MCF 10A (cell line): ENCODE data around the gene RHBG. TPM values are rescaled to one million over a fixed set of nuclear protein-coding genes. Genes with fewer than 3 reads are reported as not detected.
"Not testable (repeated sequence)": the region's sequence is repeated elsewhere in the genome, so short reads cannot be mapped to it uniquely, and the experiment has no call there.

Experiments used
- BruUV-seq: library from RNA; stranded (reverse); fragments of 400-500 nt; replicated peaks from 2 replicates; lab custom pipeline; 2021; lab: Mats Ljungman, UMichigan
- CTCF ChIA-PET: fragments of 300-600 bp; sonication (Branson Sonifier 250); formaldehyde crosslinking; extraction: SDS; loops from one replicate; lab custom pipeline; 2021; ENCODE audit warnings: antibody characterized with exemption, inconsistent platforms; lab: Yijun Ruan, JAX
- POLR2A ChIA-PET: fragments of 300-600, 350-650 bp; sonication (Branson Sonifier 250); formaldehyde crosslinking; extraction: SDS; loops from one replicate; lab custom pipeline; 2020; ENCODE audit warnings: antibody characterized with exemption, inconsistent platforms; lab: Yijun Ruan, JAX
- DNase-seq: peaks from one replicate; pipeline ENCODE4 v3.0.0-alpha.2; 2018; ENCODE audit not compliant: unreplicated experiment
- H3K27ac Mint-ChIP-seq: one replicate; pipeline ENCODE4 v1.8.0; 2022; ENCODE audit warnings: mild to moderate bottlenecking, low read depth, mixed read lengths; ENCODE audit not compliant: unreplicated experiment
- H3K27me3 Mint-ChIP-seq: one replicate; pipeline ENCODE4 v1.8.0; 2022; ENCODE audit warnings: mixed read lengths; ENCODE audit not compliant: insufficient read depth, unreplicated experiment
- H3K36me3 Mint-ChIP-seq: one replicate; pipeline ENCODE4 v1.8.0; 2022; ENCODE audit warnings: mild to moderate bottlenecking, moderate library complexity, mixed read lengths; ENCODE audit not compliant: insufficient read depth, unreplicated experiment
- H3K4me1 Mint-ChIP-seq: one replicate; pipeline ENCODE4 v1.8.0; 2022; ENCODE audit warnings: mixed read lengths; ENCODE audit not compliant: insufficient read depth, unreplicated experiment
- H3K4me3 Mint-ChIP-seq: one replicate; pipeline ENCODE4 v1.8.0; 2022; ENCODE audit warnings: mild to moderate bottlenecking, moderate library complexity, mixed read lengths; ENCODE audit not compliant: unreplicated experiment
- H3K9me3 Mint-ChIP-seq: one replicate; pipeline ENCODE4 v1.8.0; 2022; ENCODE audit warnings: mixed read lengths; ENCODE audit not compliant: unreplicated experiment
- intact Hi-C: fragments of 100-400 bp; cut with micrococcal nuclease; formaldehyde crosslinking; loops from 2 replicates; pipeline ENCODE4 v1.14.1; 2022
- total RNA-seq: library from RNA; stranded (reverse); gene quantifications from 2 replicates; pipeline ENCODE4 v1.2.3, GENCODE V29; 2022
- TF ChIP-seq, protein P1 (sequence below): fragments of 200-600 bp; IDR thresholded peaks from one replicate; pipeline ENCODE4 v1.8.0; 2022; ENCODE audit warnings: antibody characterized with exemption, mild to moderate bottlenecking; ENCODE audit not compliant: unreplicated experiment

RHBG gene
- total RNA-seq, 1 experiment from 2014 or later: not detected

DNA sequence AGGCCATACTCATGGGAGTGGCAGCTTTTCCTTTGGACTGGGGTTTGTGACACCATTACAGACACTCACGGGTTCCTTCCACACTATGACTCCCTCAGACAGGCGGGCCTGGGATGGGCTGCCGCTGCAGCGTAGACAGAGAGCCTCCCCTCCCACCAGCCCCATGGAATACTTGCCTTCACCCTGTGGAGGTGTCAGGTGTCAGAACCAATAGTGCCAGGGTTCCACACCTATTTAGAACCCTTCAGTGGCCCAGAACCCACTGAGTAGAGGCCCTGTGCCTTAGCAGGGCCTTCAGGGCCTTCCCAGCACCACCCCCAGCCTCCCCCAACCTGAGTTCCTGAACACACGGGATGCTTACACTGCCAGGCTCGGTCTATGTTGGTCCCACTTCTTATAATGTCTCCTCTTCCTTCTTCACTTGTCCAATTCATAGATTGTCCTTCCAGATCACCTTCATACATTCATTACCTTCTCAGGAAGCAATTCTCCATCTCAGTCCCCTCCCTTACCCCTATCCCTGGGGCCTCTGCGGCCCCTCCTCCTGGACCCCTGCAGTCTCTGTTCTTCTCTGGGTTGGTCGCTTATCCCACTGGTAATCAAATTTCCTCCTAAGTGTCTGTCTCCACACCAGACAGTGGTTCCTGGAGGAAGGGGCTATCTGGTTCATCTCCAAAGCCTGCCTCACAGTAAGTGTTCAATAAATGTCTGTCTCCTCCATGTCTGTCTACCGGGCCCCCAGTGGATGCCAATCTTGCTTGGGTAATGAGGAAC lies 1.4 kb upstream of the RHBG start:
- BruUV-seq: no TSS peak
- Mint-ChIP-seq H3K36me3 (no peaks in the 10 kb centered on the region), H3K27me3 (peaks cover 32% of the 10 kb centered on the region), H3K4me3 (no peak overlapping the region), H3K9me3 (no peaks in the 10 kb centered on the region), H3K27ac (no peak overlapping the region), H3K4me1 (no peaks in the 10 kb centered on the region)
- intact Hi-C loops: no loop called here
- CTCF ChIA-PET: interaction anchor here (1.1 to 10.3 kb wide), 4 partner anchors 9 to 241 kb away, joined by 5 to 121 read pairs (median 6); no protein-coding TSS in a partner anchor
- no peak for DNase-seq
- POLR2A ChIA-PET: interaction anchor here (1.0 kb wide), 1 partner anchor 30 kb away, joined by 3 read pairs; the partner anchor contains the start of genes CCT3 and TSACC
- TF ChIP-seq, protein P1, sequence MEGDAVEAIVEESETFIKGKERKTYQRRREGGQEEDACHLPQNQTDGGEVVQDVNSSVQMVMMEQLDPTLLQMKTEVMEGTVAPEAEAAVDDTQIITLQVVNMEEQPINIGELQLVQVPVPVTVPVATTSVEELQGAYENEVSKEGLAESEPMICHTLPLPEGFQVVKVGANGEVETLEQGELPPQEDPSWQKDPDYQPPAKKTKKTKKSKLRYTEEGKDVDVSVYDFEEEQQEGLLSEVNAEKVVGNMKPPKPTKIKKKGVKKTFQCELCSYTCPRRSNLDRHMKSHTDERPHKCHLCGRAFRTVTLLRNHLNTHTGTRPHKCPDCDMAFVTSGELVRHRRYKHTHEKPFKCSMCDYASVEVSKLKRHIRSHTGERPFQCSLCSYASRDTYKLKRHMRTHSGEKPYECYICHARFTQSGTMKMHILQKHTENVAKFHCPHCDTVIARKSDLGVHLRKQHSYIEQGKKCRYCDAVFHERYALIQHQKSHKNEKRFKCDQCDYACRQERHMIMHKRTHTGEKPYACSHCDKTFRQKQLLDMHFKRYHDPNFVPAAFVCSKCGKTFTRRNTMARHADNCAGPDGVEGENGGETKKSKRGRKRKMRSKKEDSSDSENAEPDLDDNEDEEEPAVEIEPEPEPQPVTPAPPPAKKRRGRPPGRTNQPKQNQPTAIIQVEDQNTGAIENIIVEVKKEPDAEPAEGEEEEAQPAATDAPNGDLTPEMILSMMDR: no peak

- peaks cover 39% of the 10 kb centered on the region for H3K27me3 Mint-ChIP-seq
- no TSS peak for BruUV-seq
- H3K4me1 Mint-ChIP-seq: no peaks in the 10 kb centered on the region
- TF ChIP-seq, protein P1: no peak
- CTCF ChIA-PET: interaction anchor here (0.6 to 1.8 kb wide), 4 partner anchors 10 to 232 kb away, joined by 3 to 9 read pairs (median 6); no protein-coding TSS in a partner anchor
- no peak overlapping the region for H3K27ac Mint-ChIP-seq
- POLR2A ChIA-PET: no interaction called here
- H3K4me3 Mint-ChIP-seq: no peak overlapping the region
- no peaks in the 10 kb centered on the region for H3K36me3 Mint-ChIP-seq
- DNase-seq: no peak
- no peaks in the 10 kb centered on the region for H3K9me3 Mint-ChIP-seq
- intact Hi-C loops: no loop called here
Measured at GRCh38 chr1:156368157-156368658, 803 bp upstream of the RHBG start.

- BruUV-seq, H3K27ac Mint-ChIP-seq, DNase-seq, H3K9me3 Mint-ChIP-seq, H3K4me1 Mint-ChIP-seq, H3K36me3 Mint-ChIP-seq, intact Hi-C loops: not testable (repeated sequence)
- ChIA-PET CTCF (interaction anchor here (0.6 to 8.9 kb wide), 5 partner anchors 11 to 123 kb away, joined by 3 to 113 read pairs (median 6); no protein-coding TSS in a partner anchor), POLR2A (interaction anchor here (1.3 kb wide), 1 partner anchor 11 kb away, joined by 6 read pairs; no protein-coding TSS in a partner anchor)
- peaks cover 45% of the 10 kb centered on the region for H3K27me3 Mint-ChIP-seq
- H3K4me3 Mint-ChIP-seq: peak overlapping the region; percentile 70
Measured at GRCh38 chr1:156369685-156370286, 775 bp downstream of the RHBG start.

- intact Hi-C loops: no loop called here
- no peak overlapping the region for H3K27ac Mint-ChIP-seq
- TF ChIP-seq, protein P1: no peak
- H3K27me3 Mint-ChIP-seq: peaks cover 33% of the 10 kb centered on the region
- no peaks in the 10 kb centered on the region for H3K9me3 Mint-ChIP-seq
- no peaks in the 10 kb centered on the region for H3K36me3 Mint-ChIP-seq
- CTCF ChIA-PET: interaction anchor here (0.6 to 8.9 kb wide), 14 partner anchors 9 to 1392 kb away, joined by 3 to 113 read pairs (median 4); no protein-coding TSS in a partner anchor
- peaks cover 6% of the 10 kb centered on the region for H3K4me1 Mint-ChIP-seq
- POLR2A ChIA-PET: interaction anchor here (0.5 to 1.8 kb wide), 2 partner anchors 14 to 318 kb away, joined by 3 to 4 read pairs; no protein-coding TSS in a partner anchor
- H3K4me3 Mint-ChIP-seq: no peak overlapping the region
- BruUV-seq: no TSS peak
- DNase-seq: peak; percentile 77
Measured at GRCh38 chr1:156371553-156372264, 2.7 kb downstream of the RHBG start.
